Measurements from ENCODE around the gene FOXJ3. TPM values are rescaled to one million over a fixed set of nuclear protein-coding genes. Genes with fewer than 3 reads are reported as not detected.

FOXJ3 gene
- total RNA-seq, 1 donor, result 38.0 TPM

DNA sequence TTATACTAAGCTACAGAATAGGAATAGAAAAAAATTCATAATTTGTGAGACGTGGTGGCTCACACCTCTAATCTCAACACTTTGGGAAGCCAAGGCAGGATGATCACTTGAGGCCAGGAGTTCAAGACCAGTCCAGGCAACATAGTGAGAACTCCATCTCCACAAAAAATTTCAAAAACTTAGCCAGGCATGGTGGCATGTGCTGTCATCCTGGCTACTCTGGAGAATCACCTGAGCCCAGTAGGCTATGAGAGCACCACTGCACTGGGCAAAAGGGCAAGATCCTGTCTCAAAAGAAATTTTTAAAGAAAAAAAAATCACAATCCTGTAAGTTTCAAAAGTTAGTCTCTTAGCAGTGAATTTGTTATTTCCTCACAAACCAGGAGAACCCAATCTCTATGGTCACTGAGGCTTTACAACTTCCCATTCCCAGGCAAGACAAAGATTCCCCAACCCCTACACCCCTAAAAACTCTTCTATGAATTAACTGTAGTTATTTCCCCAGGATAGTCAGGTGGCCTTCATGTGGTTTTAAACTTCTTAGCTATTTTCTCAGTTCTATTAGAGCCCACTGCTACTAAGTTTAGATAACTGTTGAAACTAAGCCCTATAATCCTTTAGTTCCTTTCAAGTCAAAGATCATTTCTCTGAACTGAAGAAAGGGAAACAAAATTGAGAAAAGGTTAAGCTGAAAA is 74.5 kb downstream of the FOXJ3 start:
- no peak overlapping the region for H3K4me3 ChIP-seq (ENCODE audit: low read depth, low read length)
- TF ChIP-seq, protein P1, sequence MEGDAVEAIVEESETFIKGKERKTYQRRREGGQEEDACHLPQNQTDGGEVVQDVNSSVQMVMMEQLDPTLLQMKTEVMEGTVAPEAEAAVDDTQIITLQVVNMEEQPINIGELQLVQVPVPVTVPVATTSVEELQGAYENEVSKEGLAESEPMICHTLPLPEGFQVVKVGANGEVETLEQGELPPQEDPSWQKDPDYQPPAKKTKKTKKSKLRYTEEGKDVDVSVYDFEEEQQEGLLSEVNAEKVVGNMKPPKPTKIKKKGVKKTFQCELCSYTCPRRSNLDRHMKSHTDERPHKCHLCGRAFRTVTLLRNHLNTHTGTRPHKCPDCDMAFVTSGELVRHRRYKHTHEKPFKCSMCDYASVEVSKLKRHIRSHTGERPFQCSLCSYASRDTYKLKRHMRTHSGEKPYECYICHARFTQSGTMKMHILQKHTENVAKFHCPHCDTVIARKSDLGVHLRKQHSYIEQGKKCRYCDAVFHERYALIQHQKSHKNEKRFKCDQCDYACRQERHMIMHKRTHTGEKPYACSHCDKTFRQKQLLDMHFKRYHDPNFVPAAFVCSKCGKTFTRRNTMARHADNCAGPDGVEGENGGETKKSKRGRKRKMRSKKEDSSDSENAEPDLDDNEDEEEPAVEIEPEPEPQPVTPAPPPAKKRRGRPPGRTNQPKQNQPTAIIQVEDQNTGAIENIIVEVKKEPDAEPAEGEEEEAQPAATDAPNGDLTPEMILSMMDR (IDR thresholded peaks at IDR 0.05; ENCODE audit: insufficient read depth, low read length), result no peak
- no peak for DNase-seq (ENCODE audit: low read depth)

DNA sequence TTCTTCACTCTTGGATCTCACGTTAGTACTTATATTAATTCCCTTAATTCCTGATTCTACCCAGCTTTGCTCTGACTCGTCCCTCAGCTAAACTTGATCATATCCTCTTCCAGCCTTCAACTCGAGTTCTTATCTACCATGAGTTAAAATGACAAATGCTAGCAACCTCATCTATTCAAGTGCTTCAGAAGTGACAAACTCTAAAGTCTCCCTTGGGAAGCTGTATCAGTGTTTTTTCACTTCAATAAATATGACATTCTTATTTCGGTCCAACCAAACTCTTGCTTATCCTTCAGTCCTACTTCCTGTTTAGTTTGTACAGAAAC is 75.3 kb downstream of the FOXJ3 start:
- TF ChIP-seq, protein P1 (IDR thresholded peaks at IDR 0.05; ENCODE audit: insufficient read depth, low read length), result no peak
- DNase-seq (ENCODE audit: low read depth), result no peak
- no peak overlapping the region for H3K4me3 ChIP-seq (ENCODE audit: low read depth, low read length)

DNA sequence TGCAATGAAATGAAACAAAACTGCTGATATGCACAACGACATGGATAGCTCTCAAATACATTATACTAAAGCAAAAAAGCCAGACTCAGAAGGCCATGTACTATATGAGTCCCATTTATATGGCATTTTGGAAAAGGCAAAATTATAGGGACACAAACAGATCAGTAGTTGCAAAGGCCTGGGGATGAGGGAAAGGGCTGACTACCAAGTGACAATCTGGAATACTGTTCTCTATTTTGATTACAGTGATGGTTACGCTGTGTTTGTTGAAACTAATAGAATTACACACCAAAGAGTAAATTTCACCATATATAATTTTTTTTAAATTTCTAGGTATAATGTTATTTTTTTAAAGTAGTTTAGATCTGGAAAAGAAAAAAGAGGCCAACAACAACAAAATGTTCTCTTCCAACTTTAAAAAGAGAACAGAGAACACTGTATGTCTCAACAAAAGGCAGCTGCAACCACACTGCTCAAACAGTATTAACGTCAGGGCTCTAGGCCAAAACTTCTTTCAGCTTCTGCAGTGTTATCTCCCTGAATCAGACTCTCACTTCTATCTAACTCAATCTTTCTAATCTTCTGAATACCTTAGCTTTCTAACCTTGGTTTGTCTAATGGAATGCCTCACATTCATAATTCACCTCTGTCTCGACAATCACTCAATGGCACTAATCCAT is 75.8 kb downstream of the FOXJ3 start:
- TF ChIP-seq, protein P1 (IDR thresholded peaks at IDR 0.05; ENCODE audit: insufficient read depth, low read length), result no peak
- H3K4me3 ChIP-seq (ENCODE audit: low read depth, low read length), result no peak overlapping the region
- DNase-seq (ENCODE audit: low read depth), result peak; percentile 79

DNA sequence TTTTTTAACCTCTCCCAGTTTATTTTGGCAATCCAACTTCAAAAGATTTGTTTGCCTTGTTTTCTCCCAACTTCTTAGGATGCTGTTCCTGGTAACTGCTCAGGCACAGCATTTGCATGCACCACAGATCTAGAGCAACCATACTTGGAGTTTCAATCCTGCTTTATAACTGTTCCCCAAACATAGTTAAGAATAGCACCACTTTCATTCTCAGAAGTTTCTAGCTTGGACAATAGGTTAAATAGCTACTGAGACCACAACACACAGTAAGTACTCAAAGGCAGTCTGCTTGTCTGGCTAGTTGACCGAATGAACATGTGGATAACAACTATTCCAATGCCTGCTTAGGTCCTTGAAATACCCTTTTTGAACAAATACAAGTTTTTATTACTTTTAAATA is 76.8 kb downstream of the FOXJ3 start:
- TF ChIP-seq, protein P1 (IDR thresholded peaks at IDR 0.05; ENCODE audit: insufficient read depth, low read length), result no peak
- H3K4me3 ChIP-seq (ENCODE audit: low read depth, low read length), result no peak overlapping the region
- DNase-seq (ENCODE audit: low read depth), result no peak

DNA sequence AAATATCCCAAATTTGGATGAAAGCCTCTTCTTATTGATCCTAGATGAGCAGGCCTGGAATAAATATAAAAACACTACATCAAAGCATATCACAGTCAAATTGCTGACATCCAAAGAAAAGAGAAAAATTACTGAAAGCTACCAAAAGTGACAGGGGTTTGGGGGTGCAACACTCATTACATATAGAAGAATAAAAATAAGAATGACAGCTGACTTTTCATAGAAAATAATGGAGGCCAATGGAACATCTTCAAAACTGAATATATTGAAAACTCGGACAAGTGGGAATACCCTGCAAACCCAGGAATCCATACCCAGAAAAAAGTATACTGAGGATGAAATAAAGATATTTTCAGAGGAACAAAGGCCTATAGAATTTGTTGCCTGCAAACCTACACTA is 84.0 kb downstream of the FOXJ3 start:
- TF ChIP-seq, protein P1 (IDR thresholded peaks at IDR 0.05; ENCODE audit: insufficient read depth, low read length), result no peak
- no peak for DNase-seq (ENCODE audit: low read depth)
- no peak overlapping the region for H3K4me3 ChIP-seq (ENCODE audit: low read depth, low read length)

DNA sequence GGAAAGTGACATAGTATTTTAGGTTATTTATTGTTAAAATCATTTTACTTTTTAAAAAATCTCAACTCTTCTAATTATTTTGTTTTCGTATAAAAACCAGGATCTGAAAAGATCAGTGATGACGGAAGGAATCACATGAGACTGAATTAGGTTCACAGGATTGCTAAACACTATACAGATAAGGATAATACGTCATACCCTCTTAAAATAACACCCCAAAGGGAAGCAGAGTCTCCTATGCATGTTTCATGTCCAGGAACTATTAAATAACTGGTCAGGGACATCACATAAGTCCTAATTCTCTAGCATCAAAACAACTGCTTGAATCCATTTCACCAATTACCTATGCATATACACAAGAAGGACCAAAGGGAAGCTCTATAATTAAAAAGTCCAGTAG is 84.9 kb downstream of the FOXJ3 start:
- no peak for DNase-seq (ENCODE audit: low read depth)
- H3K4me3 ChIP-seq (ENCODE audit: low read depth, low read length), result no peak overlapping the region
- TF ChIP-seq, protein P1 (IDR thresholded peaks at IDR 0.05; ENCODE audit: insufficient read depth, low read length), result no peak

All from fibroblast of the aortic adventitia (primary cell).